H9 (cell line): Measurements from ENCODE around the gene NT5C3A. TPM values are rescaled to one million over a fixed set of nuclear protein-coding genes. Genes with fewer than 3 reads are reported as not detected.

Experiments used
- DNase-seq: peaks from one replicate; pipeline ENCODE4 v3.0.0-alpha.2; 2017
- H2AFZ ChIP-seq: one replicate; pipeline ENCODE4 v1.6.1; 2013; ENCODE audit warnings: mild to moderate bottlenecking, low read length, control low read depth, moderate library complexity
- H2AK5ac ChIP-seq: 2 replicates; pipeline ENCODE4 v1.6.1; 2013; ENCODE audit warnings: low read length, control low read depth, mixed read lengths; ENCODE audit not compliant: insufficient read length
- H2BK120ac ChIP-seq: one replicate; pipeline ENCODE4 v1.6.1; 2013; ENCODE audit warnings: low read depth, mild to moderate bottlenecking, low read length, control low read depth, inconsistent platforms; ENCODE audit not compliant: poor library complexity, severe bottlenecking
- H2BK12ac ChIP-seq: 2 replicates; pipeline ENCODE4 v1.6.1; 2013; ENCODE audit warnings: low read length, control low read depth, mixed read lengths, low read depth; ENCODE audit not compliant: insufficient read length
- H2BK15ac ChIP-seq: 2 replicates; pipeline ENCODE4 v1.6.1; 2013; ENCODE audit warnings: low read depth, low read length, control low read depth
- H2BK20ac ChIP-seq: one replicate; pipeline ENCODE4 v1.6.1; 2013; ENCODE audit warnings: low read depth, mild to moderate bottlenecking, low read length, control low read depth, inconsistent platforms; ENCODE audit not compliant: poor library complexity, severe bottlenecking
- H2BK5ac ChIP-seq: 2 replicates; pipeline ENCODE4 v1.6.1; 2013; ENCODE audit warnings: low read length, control low read depth, mixed read lengths; ENCODE audit not compliant: insufficient read length
- H3K14ac ChIP-seq: 2 replicates; pipeline ENCODE4 v1.6.1; 2013; ENCODE audit warnings: low read length, control low read depth; ENCODE audit not compliant: insufficient read depth
- H3K18ac ChIP-seq: 2 replicates; pipeline ENCODE4 v1.6.1; 2013; ENCODE audit warnings: low read depth, mild to moderate bottlenecking, mixed read lengths, low read length, control low read depth; ENCODE audit not compliant: insufficient read length
- H3K23ac ChIP-seq: 2 replicates; pipeline ENCODE4 v1.6.1; 2013; ENCODE audit warnings: low read length, control low read depth, mixed read lengths, low read depth; ENCODE audit not compliant: insufficient read length
- H3K23me2 ChIP-seq: 2 replicates; pipeline ENCODE4 v1.6.1; 2013; ENCODE audit warnings: low read depth, mild to moderate bottlenecking, mixed read lengths, low read length, control low read depth; ENCODE audit not compliant: insufficient read length, poor library complexity, severe bottlenecking
- H3K27ac ChIP-seq: 2 replicates; pipeline ENCODE4 v1.5.1; 2013; ENCODE audit warnings: low read length, control low read depth, mixed read lengths, low read depth; ENCODE audit not compliant: insufficient read length
- H3K27me3 ChIP-seq: 2 replicates; pipeline ENCODE4 v1.6.1; 2013; ENCODE audit warnings: low read length, control low read depth, inconsistent platforms; ENCODE audit not compliant: insufficient read depth
- H3K4ac ChIP-seq: 2 replicates; pipeline ENCODE4 v1.6.1; 2013; ENCODE audit warnings: low read depth, mild to moderate bottlenecking, control low read depth, inconsistent platforms, low read length, moderate library complexity
- H3K4me1 ChIP-seq: 2 replicates; pipeline ENCODE4 v1.6.1; 2013; ENCODE audit warnings: low read length, control low read depth, inconsistent platforms; ENCODE audit not compliant: insufficient read depth
- H3K4me2 ChIP-seq: 2 replicates; pipeline ENCODE4 v1.6.1; 2013; ENCODE audit warnings: low read length, control low read depth, mixed read lengths; ENCODE audit not compliant: insufficient read length, insufficient read depth
- H3K56ac ChIP-seq: 2 replicates; pipeline ENCODE4 v1.6.1; 2013; ENCODE audit warnings: low read depth, mild to moderate bottlenecking, mixed read lengths, low read length, control low read depth; ENCODE audit not compliant: insufficient read length
- H3K79me1 ChIP-seq: 2 replicates; pipeline ENCODE4 v1.6.1; 2013; ENCODE audit warnings: low read depth, mild to moderate bottlenecking, moderate library complexity, low read length, control low read depth, inconsistent platforms; ENCODE audit not compliant: insufficient read depth, poor library complexity, severe bottlenecking
- H3K79me2 ChIP-seq: 2 replicates; pipeline ENCODE4 v1.6.1; 2013; ENCODE audit warnings: low read length, control low read depth, inconsistent platforms; ENCODE audit not compliant: insufficient read depth
- H3K9ac ChIP-seq: 2 replicates; pipeline ENCODE4 v1.6.1; 2013; ENCODE audit warnings: low read length, control low read depth, mixed read lengths; ENCODE audit not compliant: insufficient read length; ENCODE audit errors: extremely low read depth
- H3K9me3 ChIP-seq: one replicate; pipeline ENCODE4 v1.6.1; 2013; ENCODE audit warnings: low read depth, low read length, inconsistent platforms; ENCODE audit not compliant: control insufficient read depth
- H3T11ph ChIP-seq: one replicate; pipeline ENCODE4 v1.6.1; 2013; ENCODE audit warnings: mild to moderate bottlenecking, low read length, control low read depth, inconsistent platforms
- H4K20me1 ChIP-seq: one replicate; pipeline ENCODE4 v1.6.1; 2013; ENCODE audit not compliant: control insufficient read depth, insufficient read length, insufficient read depth
- H4K5ac ChIP-seq: 2 replicates; pipeline ENCODE4 v1.6.1; 2013; ENCODE audit warnings: low read depth, mild to moderate bottlenecking, mixed read lengths, low read length, control low read depth; ENCODE audit not compliant: insufficient read length
- H4K8ac ChIP-seq: replicated peaks from 2 replicates; pipeline ENCODE4 v1.6.1; 2013; ENCODE audit warnings: low read length, control low read depth, mixed read lengths, low read depth; ENCODE audit not compliant: insufficient read length
- H4K91ac ChIP-seq: 2 replicates; pipeline ENCODE4 v1.6.1; 2013; ENCODE audit warnings: low read depth, mild to moderate bottlenecking, moderate library complexity, mixed read lengths, low read length, control low read depth; ENCODE audit not compliant: insufficient read length
- H3K27ac Mint-ChIP-seq, 3 experiments: 2 replicates in 2 of 3; 3 replicates in 1 of 3; pipeline ENCODE4 v1.8.0; 2020 to 2021; ENCODE audit warnings: mixed read lengths in 3 of 3, mild to moderate bottlenecking in 1 of 3, moderate library complexity in 1 of 3
- H3K27me3 Mint-ChIP-seq: 2 replicates; pipeline ENCODE4 v1.8.0; 2021; ENCODE audit warnings: low read depth, mild to moderate bottlenecking, moderate library complexity, mixed read lengths
- H3K36me3 Mint-ChIP-seq, 3 experiments: 2 replicates in 2 of 3; 3 replicates in 1 of 3; pipeline ENCODE4 v1.8.0; 2020 to 2021; ENCODE audit warnings: low read depth in 3 of 3, mixed read lengths in 3 of 3; ENCODE audit not compliant: insufficient read depth in 1 of 3
- H3K4me1 Mint-ChIP-seq, 2 experiments: 2 replicates each; pipeline ENCODE4 v1.8.0; 2020; ENCODE audit warnings: mixed read lengths in 2 of 2
- H3K4me3 Mint-ChIP-seq, 2 experiments: 2 replicates in 1 of 2; 3 replicates in 1 of 2; pipeline ENCODE4 v1.8.0; 2020 to 2021; ENCODE audit warnings: mild to moderate bottlenecking in 2 of 2, mixed read lengths in 2 of 2, moderate library complexity in 1 of 2
- H3K9me3 Mint-ChIP-seq, 2 experiments: 2 replicates in 1 of 2; 3 replicates in 1 of 2; pipeline ENCODE4 v1.8.0; 2020; ENCODE audit warnings: mild to moderate bottlenecking in 2 of 2, mixed read lengths in 2 of 2, moderate library complexity in 1 of 2
- WGBS: extraction: QIAGEN DNeasy Blood & Tissue Kit; methylation state at CpG from one replicate; pipeline ENCODE4 v1.1.7; 2013; ENCODE audit warnings: missing lambda C conversion rate, low lambda C conversion rate, mixed read lengths; ENCODE audit not compliant: insufficient read length; ENCODE audit errors: extremely low coverage; 5-methylcytosine and 5-hydroxymethylcytosine counted together
- total RNA-seq: library from RNA; stranded (reverse); gene quantifications from 2 replicates; pipeline ENCODE4 v1.2.1, GENCODE V29; 2021
- TF ChIP-seq, protein P1 (sequence below): fragments of 200-600 bp; sonication (generic); conservative IDR thresholded peaks from 3 replicates; pipeline ENCODE4 v1.8.0; 2021; ENCODE audit warnings: antibody characterized with exemption, mild to moderate bottlenecking

Gene NT5C3A
- total RNA-seq, 1 experiment from 2014 or later = 22.1 TPM

DNA sequence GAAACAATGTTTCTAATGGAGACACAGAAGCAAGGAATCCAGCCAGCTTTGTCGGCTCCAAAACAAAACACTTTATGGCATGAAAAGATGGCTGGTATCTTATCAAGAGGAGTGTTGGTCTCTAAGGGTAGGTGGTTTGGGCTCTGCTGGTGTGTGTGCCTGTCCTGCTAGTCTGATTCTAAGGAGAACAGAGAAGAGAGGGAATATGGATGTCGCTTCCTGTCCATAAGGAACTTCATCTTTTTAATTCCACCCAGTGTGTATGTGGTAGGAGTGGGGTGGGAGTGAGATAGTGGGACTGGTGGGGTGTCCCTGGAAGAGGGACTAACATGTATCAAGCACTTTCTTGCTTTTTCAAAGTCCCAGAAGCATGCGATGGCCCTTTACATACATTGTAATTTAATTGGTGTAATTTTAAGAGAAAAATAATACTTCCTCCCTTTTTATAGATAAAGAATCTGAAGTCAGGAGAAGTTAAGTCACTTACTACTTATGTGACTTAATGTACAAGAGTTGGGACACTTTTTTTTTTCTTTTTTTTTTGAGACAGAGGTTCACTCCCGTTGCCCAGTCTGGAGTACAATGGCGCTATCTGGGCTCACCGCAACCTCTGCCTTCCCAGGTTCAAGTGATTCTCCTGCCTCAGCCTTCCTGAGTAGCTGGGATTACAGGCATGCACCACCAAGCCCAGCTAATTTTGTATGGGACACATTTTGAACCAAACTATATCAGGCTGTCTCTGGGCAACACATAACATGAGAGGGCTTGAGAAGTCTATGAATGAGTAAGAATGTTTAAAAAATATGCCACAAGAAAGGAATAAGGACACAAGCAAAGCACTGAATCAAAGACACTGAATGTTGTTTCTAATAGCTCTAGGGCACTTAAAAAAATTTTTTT is 18.8 kb downstream of the NT5C3A start:
- Histone ChIP-seq H4K5ac (no peak overlapping the region), H3T11ph (no peak overlapping the region), H3K4ac (no peak overlapping the region), H4K8ac (no peak overlapping the region), H3K18ac (no peak overlapping the region), H3K56ac (no peak overlapping the region), H2BK15ac (no peak overlapping the region), H3K79me1 (peaks cover 12% of the 10 kb centered on the region), H3K23me2 (no peaks in the 10 kb centered on the region), H3K27ac (no peak overlapping the region), H3K9me3 (no peaks in the 10 kb centered on the region), H3K23ac (no peak overlapping the region), H2BK12ac (no peak overlapping the region), H3K4me1 (no peaks in the 10 kb centered on the region), H4K20me1 (no peaks in the 10 kb centered on the region), H2AFZ (no peak overlapping the region), H3K14ac (no peak overlapping the region), H2AK5ac (no peak overlapping the region), H3K79me2 (peaks cover 1% of the 10 kb centered on the region; the same call in 1 of the 2 replicates), H3K9ac (no peak overlapping the region), H3K27me3 (no peaks in the 10 kb centered on the region), H4K91ac (no peak overlapping the region), H2BK5ac (no peak overlapping the region), H3K4me2 (no peak overlapping the region), H2BK20ac (no peak overlapping the region), H2BK120ac (no peak overlapping the region)
- H3K4me1 Mint-ChIP-seq = peaks cover 0 to 2% of the 10 kb centered on the region in 2 experiments; a peak in 1 of 4 replicates
- no peak overlapping the region for H3K4me3 Mint-ChIP-seq
- no CpG with 5 or more reads among the region's 6 CpGs for WGBS
- TF ChIP-seq, protein P1, sequence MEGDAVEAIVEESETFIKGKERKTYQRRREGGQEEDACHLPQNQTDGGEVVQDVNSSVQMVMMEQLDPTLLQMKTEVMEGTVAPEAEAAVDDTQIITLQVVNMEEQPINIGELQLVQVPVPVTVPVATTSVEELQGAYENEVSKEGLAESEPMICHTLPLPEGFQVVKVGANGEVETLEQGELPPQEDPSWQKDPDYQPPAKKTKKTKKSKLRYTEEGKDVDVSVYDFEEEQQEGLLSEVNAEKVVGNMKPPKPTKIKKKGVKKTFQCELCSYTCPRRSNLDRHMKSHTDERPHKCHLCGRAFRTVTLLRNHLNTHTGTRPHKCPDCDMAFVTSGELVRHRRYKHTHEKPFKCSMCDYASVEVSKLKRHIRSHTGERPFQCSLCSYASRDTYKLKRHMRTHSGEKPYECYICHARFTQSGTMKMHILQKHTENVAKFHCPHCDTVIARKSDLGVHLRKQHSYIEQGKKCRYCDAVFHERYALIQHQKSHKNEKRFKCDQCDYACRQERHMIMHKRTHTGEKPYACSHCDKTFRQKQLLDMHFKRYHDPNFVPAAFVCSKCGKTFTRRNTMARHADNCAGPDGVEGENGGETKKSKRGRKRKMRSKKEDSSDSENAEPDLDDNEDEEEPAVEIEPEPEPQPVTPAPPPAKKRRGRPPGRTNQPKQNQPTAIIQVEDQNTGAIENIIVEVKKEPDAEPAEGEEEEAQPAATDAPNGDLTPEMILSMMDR = no peak
- H3K9me3 Mint-ChIP-seq = no peaks in the 10 kb centered on the region
- no peaks in the 10 kb centered on the region; a peak in 1 of 7 replicates for H3K36me3 Mint-ChIP-seq
- no peaks in the 10 kb centered on the region for H3K27me3 Mint-ChIP-seq
- no peak for DNase-seq
- H3K27ac Mint-ChIP-seq = peak overlapping the region in 2 of 3 experiments; percentile 25 to 70; a peak in 4 of 7 replicates
